HepG2 (cell line): ENCODE results near the gene EDNRA.

Source experiments
- CHD4 ChIP-seq: fragments of 200-600 bp; sonication (generic); IDR thresholded peaks from 2 replicates; pipeline ENCODE4 v1.7.0; 2017; ENCODE audit warnings: mild to moderate bottlenecking, low read length, borderline replicate concordance
- GABPA ChIP-seq, 2 experiments: IDR thresholded peaks; 2 replicates each; pipeline ENCODE4 v1.6.1; 2011 to 2016; ENCODE audit warnings: low read depth in 2 of 2, low read length in 1 of 2, missing biosample characterization in 1 of 2, missing genetic modification characterization in 1 of 2
- MLLT10 ChIP-seq: sonication (generic); formaldehyde crosslinking; IDR thresholded peaks from 2 replicates; pipeline ENCODE4 v1.4.0; 2020; ENCODE audit warnings: missing genetic modification reagents
- MXI1 ChIP-seq: IDR thresholded peaks from 3 replicates; pipeline ENCODE4 v1.6.1; 2012; ENCODE audit warnings: low read depth, low read length, inconsistent platforms, borderline replicate concordance
- POLR2A ChIP-seq, 2 experiments: IDR thresholded peaks; 2 replicates each; pipeline ENCODE4 v1.6.1; 2011; ENCODE audit warnings: low read depth in 2 of 2, low read length in 2 of 2, mild to moderate bottlenecking in 1 of 2, moderate library complexity in 1 of 2; ENCODE audit not compliant: insufficient read depth in 1 of 2
- STAG1 ChIP-seq: sonication (generic); formaldehyde crosslinking; IDR thresholded peaks from 2 replicates; pipeline ENCODE4 v1.4.0; 2020; ENCODE audit warnings: missing genetic modification reagents
- ZFP36 ChIP-seq: fragments of 150-350 bp; IDR thresholded peaks from 2 replicates; pipeline ENCODE4 v1.6.1; 2018; ENCODE audit warnings: borderline replicate concordance, low read length, low read depth; ENCODE audit not compliant: partially characterized antibody
- ZNF160 ChIP-seq: sonication (generic); formaldehyde crosslinking; IDR thresholded peaks from 2 replicates; pipeline ENCODE4 v1.8.0; 2022; ENCODE audit warnings: mild to moderate bottlenecking, inconsistent platforms, missing genetic modification reagents
- TF ChIP-seq, protein P1 (sequence below): sonication (generic); formaldehyde crosslinking; IDR thresholded peaks from 2 replicates; pipeline ENCODE4 v1.4.0; 2020; ENCODE audit warnings: missing genetic modification reagents, borderline replicate concordance
- TF ChIP-seq, protein P2 (sequence below), 2 experiments: sonication (generic) in 1 of 2; formaldehyde crosslinking in 1 of 2; IDR thresholded peaks; 2 replicates each; pipeline versions ENCODE4 v1.4.0 to v1.6.1; 2018 to 2020; ENCODE audit warnings: missing genetic modification reagents in 2 of 2, borderline replicate concordance in 1 of 2, low read depth in 1 of 2, mild to moderate bottlenecking in 1 of 2, missing biosample characterization in 1 of 2
- TF ChIP-seq, protein P3 (sequence below), 2 experiments: IDR thresholded peaks; 2 replicates each; pipeline ENCODE4 v1.6.1; 2011 to 2012; ENCODE audit warnings: low read length in 2 of 2, borderline replicate concordance in 1 of 2, low read depth in 1 of 2, mild to moderate bottlenecking in 1 of 2, moderate library complexity in 1 of 2
- TF ChIP-seq, protein P4 (sequence below): sonication (generic); formaldehyde crosslinking; IDR thresholded peaks from 2 replicates; pipeline ENCODE4 v1.4.0; 2020; ENCODE audit warnings: missing genetic modification reagents
- TF ChIP-seq, protein P5 (sequence below): sonication (generic); formaldehyde crosslinking; IDR thresholded peaks from 2 replicates; pipeline ENCODE4 v1.5.0; 2020; ENCODE audit warnings: mild to moderate bottlenecking, missing genetic modification reagents, moderate library complexity

DNA sequence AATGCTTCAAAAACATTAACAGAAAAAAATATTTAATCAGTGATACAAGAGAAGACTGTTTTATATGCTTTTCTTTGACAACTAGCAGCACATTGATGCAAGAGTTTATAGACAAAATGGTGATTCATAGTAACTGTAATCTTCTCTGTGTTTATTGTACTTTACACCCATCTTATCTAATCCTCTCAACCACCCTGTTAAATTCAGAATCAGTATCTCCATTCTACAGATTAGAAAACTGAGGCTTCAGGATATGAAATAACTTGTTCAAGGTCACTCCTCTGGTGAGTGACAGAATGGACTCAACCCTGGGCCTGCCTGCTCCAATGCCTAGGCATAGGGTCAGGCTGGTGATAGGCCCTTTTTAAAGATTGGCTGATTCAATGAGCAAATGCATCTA is 110.2 kb downstream of the EDNRA start:
- TF ChIP-seq STAG1: no peak
- TF ChIP-seq, protein P1, sequence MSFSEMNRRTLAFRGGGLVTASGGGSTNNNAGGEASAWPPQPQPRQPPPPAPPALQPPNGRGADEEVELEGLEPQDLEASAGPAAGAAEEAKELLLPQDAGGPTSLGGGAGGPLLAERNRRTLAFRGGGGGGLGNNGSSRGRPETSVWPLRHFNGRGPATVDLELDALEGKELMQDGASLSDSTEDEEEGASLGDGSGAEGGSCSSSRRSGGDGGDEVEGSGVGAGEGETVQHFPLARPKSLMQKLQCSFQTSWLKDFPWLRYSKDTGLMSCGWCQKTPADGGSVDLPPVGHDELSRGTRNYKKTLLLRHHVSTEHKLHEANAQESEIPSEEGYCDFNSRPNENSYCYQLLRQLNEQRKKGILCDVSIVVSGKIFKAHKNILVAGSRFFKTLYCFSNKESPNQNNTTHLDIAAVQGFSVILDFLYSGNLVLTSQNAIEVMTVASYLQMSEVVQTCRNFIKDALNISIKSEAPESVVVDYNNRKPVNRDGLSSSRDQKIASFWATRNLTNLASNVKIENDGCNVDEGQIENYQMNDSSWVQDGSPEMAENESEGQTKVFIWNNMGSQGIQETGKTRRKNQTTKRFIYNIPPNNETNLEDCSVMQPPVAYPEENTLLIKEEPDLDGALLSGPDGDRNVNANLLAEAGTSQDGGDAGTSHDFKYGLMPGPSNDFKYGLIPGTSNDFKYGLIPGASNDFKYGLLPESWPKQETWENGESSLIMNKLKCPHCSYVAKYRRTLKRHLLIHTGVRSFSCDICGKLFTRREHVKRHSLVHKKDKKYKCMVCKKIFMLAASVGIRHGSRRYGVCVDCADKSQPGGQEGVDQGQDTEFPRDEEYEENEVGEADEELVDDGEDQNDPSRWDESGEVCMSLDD (CRISPR knock-in tag): no peak
- no peak for TF ChIP-seq ZNF160
- TF ChIP-seq, protein P2, sequence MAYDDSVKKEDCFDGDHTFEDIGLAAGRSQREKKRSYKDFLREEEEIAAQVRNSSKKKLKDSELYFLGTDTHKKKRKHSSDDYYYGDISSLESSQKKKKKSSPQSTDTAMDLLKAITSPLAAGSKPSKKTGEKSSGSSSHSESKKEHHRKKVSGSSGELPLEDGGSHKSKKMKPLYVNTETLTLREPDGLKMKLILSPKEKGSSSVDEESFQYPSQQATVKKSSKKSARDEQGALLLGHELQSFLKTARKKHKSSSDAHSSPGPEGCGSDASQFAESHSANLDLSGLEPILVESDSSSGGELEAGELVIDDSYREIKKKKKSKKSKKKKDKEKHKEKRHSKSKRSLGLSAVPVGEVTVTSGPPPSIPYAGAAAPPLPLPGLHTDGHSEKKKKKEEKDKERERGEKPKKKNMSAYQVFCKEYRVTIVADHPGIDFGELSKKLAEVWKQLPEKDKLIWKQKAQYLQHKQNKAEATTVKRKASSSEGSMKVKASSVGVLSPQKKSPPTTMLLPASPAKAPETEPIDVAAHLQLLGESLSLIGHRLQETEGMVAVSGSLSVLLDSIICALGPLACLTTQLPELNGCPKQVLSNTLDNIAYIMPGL (CRISPR knock-in tag; IDR thresholded peaks at IDR 0.05; ENCODE audit: borderline replicate concordance in 1 of 2, low read depth in 1 of 2): no peak
- TF ChIP-seq POLR2A (IDR thresholded peaks at IDR 0.05; ENCODE audit: insufficient read depth in 1 of 2, low read depth in 2 of 2, low read length in 2 of 2): no peak
- TF ChIP-seq, protein P3, sequence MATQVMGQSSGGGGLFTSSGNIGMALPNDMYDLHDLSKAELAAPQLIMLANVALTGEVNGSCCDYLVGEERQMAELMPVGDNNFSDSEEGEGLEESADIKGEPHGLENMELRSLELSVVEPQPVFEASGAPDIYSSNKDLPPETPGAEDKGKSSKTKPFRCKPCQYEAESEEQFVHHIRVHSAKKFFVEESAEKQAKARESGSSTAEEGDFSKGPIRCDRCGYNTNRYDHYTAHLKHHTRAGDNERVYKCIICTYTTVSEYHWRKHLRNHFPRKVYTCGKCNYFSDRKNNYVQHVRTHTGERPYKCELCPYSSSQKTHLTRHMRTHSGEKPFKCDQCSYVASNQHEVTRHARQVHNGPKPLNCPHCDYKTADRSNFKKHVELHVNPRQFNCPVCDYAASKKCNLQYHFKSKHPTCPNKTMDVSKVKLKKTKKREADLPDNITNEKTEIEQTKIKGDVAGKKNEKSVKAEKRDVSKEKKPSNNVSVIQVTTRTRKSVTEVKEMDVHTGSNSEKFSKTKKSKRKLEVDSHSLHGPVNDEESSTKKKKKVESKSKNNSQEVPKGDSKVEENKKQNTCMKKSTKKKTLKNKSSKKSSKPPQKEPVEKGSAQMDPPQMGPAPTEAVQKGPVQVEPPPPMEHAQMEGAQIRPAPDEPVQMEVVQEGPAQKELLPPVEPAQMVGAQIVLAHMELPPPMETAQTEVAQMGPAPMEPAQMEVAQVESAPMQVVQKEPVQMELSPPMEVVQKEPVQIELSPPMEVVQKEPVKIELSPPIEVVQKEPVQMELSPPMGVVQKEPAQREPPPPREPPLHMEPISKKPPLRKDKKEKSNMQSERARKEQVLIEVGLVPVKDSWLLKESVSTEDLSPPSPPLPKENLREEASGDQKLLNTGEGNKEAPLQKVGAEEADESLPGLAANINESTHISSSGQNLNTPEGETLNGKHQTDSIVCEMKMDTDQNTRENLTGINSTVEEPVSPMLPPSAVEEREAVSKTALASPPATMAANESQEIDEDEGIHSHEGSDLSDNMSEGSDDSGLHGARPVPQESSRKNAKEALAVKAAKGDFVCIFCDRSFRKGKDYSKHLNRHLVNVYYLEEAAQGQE (IDR thresholded peaks at IDR 0.05; ENCODE audit: borderline replicate concordance in 1 of 2, low read depth in 1 of 2, low read length in 2 of 2): no peak
- TF ChIP-seq, protein P4, sequence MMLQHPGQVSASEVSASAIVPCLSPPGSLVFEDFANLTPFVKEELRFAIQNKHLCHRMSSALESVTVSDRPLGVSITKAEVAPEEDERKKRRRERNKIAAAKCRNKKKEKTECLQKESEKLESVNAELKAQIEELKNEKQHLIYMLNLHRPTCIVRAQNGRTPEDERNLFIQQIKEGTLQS (CRISPR knock-in tag): no peak
- TF ChIP-seq MXI1: no peak
- no peak for TF ChIP-seq ZFP36
- no peak for TF ChIP-seq MLLT10 (CRISPR knock-in tag)
- TF ChIP-seq, protein P5, sequence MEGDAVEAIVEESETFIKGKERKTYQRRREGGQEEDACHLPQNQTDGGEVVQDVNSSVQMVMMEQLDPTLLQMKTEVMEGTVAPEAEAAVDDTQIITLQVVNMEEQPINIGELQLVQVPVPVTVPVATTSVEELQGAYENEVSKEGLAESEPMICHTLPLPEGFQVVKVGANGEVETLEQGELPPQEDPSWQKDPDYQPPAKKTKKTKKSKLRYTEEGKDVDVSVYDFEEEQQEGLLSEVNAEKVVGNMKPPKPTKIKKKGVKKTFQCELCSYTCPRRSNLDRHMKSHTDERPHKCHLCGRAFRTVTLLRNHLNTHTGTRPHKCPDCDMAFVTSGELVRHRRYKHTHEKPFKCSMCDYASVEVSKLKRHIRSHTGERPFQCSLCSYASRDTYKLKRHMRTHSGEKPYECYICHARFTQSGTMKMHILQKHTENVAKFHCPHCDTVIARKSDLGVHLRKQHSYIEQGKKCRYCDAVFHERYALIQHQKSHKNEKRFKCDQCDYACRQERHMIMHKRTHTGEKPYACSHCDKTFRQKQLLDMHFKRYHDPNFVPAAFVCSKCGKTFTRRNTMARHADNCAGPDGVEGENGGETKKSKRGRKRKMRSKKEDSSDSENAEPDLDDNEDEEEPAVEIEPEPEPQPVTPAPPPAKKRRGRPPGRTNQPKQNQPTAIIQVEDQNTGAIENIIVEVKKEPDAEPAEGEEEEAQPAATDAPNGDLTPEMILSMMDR (CRISPR knock-in tag): no peak
- TF ChIP-seq GABPA (IDR thresholded peaks at IDR 0.05; ENCODE audit: low read depth, low read length): no peak
- TF ChIP-seq GABPA (CRISPR knock-in tag; IDR thresholded peaks at IDR 0.05; ENCODE audit: low read depth): no peak
- TF ChIP-seq CHD4: no peak
